ENCODE measurements around the gene MYBPHL. TPM values are rescaled to one million over a fixed set of nuclear protein-coding genes. Genes with fewer than 3 reads are reported as not detected.

The MYBPHL gene
- total and polyA plus RNA-seq, 2 of the 13 experiments (the other 11 are each of a cell fraction or from before 2014, with no cell fraction given) = 3.7 to 3.8 TPM

DNA sequence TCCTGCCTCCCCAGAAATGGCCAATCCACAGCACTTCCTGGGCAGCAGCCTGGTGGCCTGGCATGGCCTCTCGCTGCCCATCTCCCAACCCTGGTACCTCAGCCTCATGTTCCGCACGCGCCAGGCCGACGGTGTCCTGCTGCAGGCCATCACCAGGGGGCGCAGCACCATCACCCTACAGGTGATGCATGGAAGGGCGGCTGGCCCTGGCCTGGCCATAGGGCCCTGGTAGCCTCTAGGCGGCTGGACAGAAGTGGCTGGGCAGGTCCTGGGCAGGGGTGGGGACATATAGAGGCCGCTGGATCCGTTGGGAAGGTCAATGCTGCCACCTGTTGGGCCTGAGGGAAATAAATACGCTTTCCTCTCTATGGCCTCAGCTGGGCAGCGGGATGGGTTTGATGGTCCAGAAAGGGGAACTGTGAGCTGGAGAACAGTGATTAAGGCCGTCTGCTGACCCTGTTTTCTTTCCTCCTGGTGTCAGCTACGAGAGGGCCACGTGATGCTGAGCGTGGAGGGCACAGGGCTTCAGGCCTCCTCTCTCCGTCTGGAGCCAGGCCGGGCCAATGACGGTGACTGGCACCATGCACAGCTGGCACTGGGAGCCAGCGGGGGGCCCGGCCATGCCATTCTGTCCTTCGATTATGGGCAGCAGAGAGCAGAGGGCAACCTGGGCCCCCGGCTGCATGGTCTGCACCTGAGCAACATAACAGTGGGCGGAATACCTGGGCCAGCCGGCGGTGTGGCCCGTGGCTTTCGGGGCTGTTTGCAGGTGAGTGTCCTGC is 43.0 kb downstream of the MYBPHL start (continued):
- peak; percentile 72; the same call in 1 of the 2 replicates for TF ChIP-seq GMEB1 (CRISPR knock-in tag; IDR thresholded peaks at IDR 0.05; ENCODE audit: borderline replicate concordance)
- TF ChIP-seq PRDM10 (CRISPR knock-in tag; IDR thresholded peaks at IDR 0.05; ENCODE audit: low read depth) = 0 out of 2 replicates have a peak, but pooled peaks have one; percentile 23
- TF ChIP-seq ZNF740 (CRISPR knock-in tag; IDR thresholded peaks at IDR 0.05) = 0 out of 2 replicates have a peak, but pooled peaks have one; percentile 22
- TF ChIP-seq, protein P1, sequence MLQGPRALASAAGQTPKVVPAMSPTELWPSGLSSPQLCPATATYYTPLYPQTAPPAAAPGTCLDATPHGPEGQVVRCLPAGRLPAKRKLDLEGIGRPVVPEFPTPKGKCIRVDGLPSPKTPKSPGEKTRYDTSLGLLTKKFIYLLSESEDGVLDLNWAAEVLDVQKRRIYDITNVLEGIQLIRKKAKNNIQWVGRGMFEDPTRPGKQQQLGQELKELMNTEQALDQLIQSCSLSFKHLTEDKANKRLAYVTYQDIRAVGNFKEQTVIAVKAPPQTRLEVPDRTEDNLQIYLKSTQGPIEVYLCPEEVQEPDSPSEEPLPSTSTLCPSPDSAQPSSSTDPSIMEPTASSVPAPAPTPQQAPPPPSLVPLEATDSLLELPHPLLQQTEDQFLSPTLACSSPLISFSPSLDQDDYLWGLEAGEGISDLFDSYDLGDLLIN (CRISPR knock-in tag; IDR thresholded peaks at IDR 0.05; ENCODE audit: borderline replicate concordance) = no peak
- no peak for TF ChIP-seq CC2D1A (CRISPR knock-in tag; IDR thresholded peaks at IDR 0.05)
- no peak for TF ChIP-seq NKX3-1 (CRISPR knock-in tag; IDR thresholded peaks at IDR 0.05)
- TF ChIP-seq ZNF562 (CRISPR knock-in tag; IDR thresholded peaks at IDR 0.05; ENCODE audit: borderline replicate concordance) = no peak
- TF ChIP-seq ZNF180 (CRISPR knock-in tag; IDR thresholded peaks at IDR 0.05; ENCODE audit: borderline replicate concordance, low read depth) = no peak
- TF ChIP-seq ZNF710 (CRISPR knock-in tag; IDR thresholded peaks at IDR 0.05; ENCODE audit: borderline replicate concordance) = peak; percentile 73; the same call in 1 of the 2 replicates
- TF ChIP-seq ZNF235 (CRISPR knock-in tag; IDR thresholded peaks at IDR 0.05; ENCODE audit: borderline replicate concordance) = no peak
- peak; percentile 83; the same call in 1 of the 2 replicates for TF ChIP-seq ZNF124 (CRISPR knock-in tag; IDR thresholded peaks at IDR 0.05)
- TF ChIP-seq, protein P2, sequence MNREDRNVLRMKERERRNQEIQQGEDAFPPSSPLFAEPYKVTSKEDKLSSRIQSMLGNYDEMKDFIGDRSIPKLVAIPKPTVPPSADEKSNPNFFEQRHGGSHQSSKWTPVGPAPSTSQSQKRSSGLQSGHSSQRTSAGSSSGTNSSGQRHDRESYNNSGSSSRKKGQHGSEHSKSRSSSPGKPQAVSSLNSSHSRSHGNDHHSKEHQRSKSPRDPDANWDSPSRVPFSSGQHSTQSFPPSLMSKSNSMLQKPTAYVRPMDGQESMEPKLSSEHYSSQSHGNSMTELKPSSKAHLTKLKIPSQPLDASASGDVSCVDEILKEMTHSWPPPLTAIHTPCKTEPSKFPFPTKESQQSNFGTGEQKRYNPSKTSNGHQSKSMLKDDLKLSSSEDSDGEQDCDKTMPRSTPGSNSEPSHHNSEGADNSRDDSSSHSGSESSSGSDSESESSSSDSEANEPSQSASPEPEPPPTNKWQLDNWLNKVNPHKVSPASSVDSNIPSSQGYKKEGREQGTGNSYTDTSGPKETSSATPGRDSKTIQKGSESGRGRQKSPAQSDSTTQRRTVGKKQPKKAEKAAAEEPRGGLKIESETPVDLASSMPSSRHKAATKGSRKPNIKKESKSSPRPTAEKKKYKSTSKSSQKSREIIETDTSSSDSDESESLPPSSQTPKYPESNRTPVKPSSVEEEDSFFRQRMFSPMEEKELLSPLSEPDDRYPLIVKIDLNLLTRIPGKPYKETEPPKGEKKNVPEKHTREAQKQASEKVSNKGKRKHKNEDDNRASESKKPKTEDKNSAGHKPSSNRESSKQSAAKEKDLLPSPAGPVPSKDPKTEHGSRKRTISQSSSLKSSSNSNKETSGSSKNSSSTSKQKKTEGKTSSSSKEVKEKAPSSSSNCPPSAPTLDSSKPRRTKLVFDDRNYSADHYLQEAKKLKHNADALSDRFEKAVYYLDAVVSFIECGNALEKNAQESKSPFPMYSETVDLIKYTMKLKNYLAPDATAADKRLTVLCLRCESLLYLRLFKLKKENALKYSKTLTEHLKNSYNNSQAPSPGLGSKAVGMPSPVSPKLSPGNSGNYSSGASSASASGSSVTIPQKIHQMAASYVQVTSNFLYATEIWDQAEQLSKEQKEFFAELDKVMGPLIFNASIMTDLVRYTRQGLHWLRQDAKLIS (CRISPR knock-in tag; IDR thresholded peaks at IDR 0.05) = no peak
